Stimulated activated naive CD8-positive, alpha-beta T cell treated with anti-CD3 and anti-CD28 coated beads, Interleukin-15, Interleukin-2, amounts not matched to agents 100 ng/mL and 50 ng/mL, for 24 hours (primary cell): ENCODE data around the gene SLC6A18.

ENCODE experiments used
- H3K27ac Mint-ChIP-seq: one replicate; pipeline ENCODE4 v1.8.0; 2021; ENCODE audit warnings: mild to moderate bottlenecking, mixed read lengths
- H3K27me3 Mint-ChIP-seq: one replicate; pipeline ENCODE4 v1.8.0; 2021; ENCODE audit warnings: mixed read lengths
- H3K36me3 Mint-ChIP-seq: one replicate; pipeline ENCODE4 v1.8.0; 2021; ENCODE audit warnings: low read depth, mixed read lengths
- H3K4me1 Mint-ChIP-seq: one replicate; pipeline ENCODE4 v1.8.0; 2021; ENCODE audit warnings: low read depth, mixed read lengths
- H3K4me3 Mint-ChIP-seq: one replicate; pipeline ENCODE4 v1.8.0; 2021; ENCODE audit warnings: mild to moderate bottlenecking, mixed read lengths
- H3K9me3 Mint-ChIP-seq: one replicate; pipeline ENCODE4 v1.8.0; 2021; ENCODE audit warnings: mixed read lengths

Gene SLC6A18

DNA sequence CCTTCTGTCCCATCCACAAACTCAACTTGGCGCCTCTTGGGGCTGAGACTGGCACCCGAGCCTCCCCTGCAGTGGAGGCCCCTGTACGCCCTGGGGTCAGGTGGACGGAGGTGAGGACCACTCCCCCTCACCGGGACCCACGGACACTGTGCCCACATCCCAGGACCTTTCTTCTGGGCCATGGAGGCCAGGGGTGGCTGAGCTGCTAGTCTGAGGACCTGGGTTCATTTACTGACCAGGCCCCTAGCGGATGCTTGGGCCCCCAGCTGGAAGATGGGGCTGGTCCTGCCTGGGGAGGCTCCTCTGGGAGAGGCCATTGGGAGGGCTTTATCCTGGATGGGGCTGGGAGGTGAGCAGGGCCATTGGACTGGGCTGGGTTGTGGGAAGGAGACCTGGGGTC is 40.7 kb upstream of the SLC6A18 start:
- Mint-ChIP-seq H3K4me3 (no peak overlapping the region), H3K4me1 (no peaks in the 10 kb centered on the region), H3K9me3 (no peaks in the 10 kb centered on the region), H3K27me3 (peaks cover 9% of the 10 kb centered on the region), H3K36me3 (no peaks in the 10 kb centered on the region), H3K27ac (no peak overlapping the region)

DNA sequence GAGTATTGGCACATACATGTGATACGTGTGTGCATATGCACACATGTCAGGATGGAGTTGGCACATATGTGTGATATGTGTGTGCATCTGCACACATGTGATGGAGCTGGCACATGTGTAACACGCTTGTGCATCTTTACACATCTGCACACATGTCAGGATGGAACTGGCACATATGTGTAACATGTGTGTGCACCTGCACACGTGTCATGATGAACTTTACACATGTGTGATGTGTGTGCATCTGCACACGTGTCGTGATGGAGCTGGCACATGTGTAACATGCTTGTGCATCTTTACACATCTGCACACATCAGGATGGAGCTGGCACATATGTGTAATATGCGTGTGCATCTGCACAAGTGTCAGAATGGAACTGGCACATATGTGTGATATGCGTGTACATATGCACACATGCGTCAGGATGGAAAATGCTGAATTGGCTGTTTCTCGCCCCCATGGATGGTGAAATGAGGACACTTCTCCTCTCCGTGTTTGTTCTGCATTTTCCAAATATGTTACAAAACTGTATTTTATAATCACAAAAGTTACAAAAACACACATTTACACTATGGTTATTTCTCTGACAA is 40.0 kb upstream of the SLC6A18 start:
- no peaks in the 10 kb centered on the region for H3K9me3 Mint-ChIP-seq
- no peaks in the 10 kb centered on the region for H3K4me1 Mint-ChIP-seq
- no peaks in the 10 kb centered on the region for H3K36me3 Mint-ChIP-seq
- no peak overlapping the region for H3K4me3 Mint-ChIP-seq
- no peak overlapping the region for H3K27ac Mint-ChIP-seq
- H3K27me3 Mint-ChIP-seq = peaks cover 11% of the 10 kb centered on the region

DNA sequence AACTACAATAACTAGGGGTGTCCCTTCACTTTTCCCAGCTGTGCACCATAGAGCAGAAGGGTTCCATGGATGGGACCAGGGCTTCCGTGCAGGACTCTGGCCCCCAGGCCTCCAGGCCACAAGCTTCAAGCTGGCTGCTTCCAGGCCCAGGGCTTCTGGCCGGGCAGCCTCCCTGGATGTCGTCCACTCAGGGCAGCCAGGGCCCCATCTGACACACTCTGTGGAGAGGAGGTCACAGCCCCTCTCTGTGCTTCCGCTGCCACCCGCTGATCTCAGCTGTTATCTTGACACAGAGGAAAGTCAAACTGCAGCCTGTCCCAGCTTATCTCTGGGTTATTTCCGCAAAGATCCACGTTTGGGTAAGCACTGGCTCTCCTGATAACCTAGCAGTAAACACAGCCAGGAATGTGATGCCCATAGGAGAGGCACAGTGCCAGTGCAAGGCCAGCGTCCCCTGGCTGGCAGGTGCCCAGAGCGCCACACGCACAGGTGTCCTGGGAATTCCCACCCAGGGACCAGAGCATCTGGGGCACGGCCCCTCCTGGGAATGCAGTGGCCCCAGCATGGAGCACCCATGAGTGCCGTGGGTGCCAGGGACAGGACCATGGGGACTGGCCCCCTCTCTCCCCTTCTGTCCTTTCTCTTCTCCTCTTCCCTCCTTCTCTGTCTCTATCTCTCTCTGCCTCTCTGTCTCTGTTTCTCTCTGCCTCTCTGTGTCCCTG is 39.4 kb upstream of the SLC6A18 start:
- no peak overlapping the region for H3K27ac Mint-ChIP-seq
- no peaks in the 10 kb centered on the region for H3K36me3 Mint-ChIP-seq
- H3K9me3 Mint-ChIP-seq = no peaks in the 10 kb centered on the region
- H3K4me3 Mint-ChIP-seq = no peak overlapping the region
- H3K27me3 Mint-ChIP-seq = peaks cover 17% of the 10 kb centered on the region
- no peaks in the 10 kb centered on the region for H3K4me1 Mint-ChIP-seq

DNA sequence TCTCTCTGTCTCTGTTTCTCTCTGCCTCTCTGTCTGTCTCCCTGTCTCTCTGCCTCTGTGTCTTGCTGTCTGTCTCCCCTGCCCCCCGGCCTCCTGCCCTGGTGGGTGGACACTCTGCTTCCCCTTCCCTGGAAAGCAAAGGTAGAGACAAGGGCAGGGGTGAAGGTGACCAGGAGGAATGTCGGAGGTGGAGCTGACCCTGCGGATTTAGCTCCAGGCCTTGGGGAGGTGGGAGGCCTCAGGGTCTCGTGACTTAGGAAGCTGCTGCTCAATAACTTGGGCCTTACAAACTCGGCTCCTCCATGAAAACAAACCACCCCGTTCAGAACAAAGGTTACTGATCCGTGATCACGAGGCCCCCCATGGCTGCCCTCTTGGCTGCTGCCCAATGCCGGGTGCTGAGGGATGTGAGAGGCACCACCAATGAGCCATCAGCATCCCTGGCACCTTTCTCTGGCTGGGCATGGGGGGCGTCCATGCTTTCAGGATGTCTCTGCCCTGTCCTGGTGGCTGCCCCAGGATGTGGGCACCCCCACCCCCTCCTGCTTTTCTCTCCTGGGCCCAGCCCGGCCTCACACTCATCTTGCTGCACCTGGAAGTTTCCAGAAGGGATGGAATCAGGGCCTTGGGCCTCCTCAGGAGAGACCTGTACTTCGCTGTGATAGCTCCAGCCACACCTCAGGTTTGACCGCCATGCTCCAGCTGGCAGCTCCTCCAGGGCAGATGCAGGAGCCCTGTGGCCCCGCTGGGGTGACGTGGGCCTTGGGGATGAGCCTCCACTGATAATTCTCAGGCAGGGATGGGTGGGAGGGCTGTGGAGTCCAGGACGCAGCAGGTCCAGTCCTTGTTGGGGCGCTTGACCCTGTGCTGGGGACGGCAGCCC is 38.6 kb upstream of the SLC6A18 start:
- H3K9me3 Mint-ChIP-seq = no peaks in the 10 kb centered on the region
- no peak overlapping the region for H3K27ac Mint-ChIP-seq
- H3K4me1 Mint-ChIP-seq = no peaks in the 10 kb centered on the region
- H3K4me3 Mint-ChIP-seq = no peak overlapping the region
- peaks cover 20% of the 10 kb centered on the region for H3K27me3 Mint-ChIP-seq
- H3K36me3 Mint-ChIP-seq = no peaks in the 10 kb centered on the region

DNA sequence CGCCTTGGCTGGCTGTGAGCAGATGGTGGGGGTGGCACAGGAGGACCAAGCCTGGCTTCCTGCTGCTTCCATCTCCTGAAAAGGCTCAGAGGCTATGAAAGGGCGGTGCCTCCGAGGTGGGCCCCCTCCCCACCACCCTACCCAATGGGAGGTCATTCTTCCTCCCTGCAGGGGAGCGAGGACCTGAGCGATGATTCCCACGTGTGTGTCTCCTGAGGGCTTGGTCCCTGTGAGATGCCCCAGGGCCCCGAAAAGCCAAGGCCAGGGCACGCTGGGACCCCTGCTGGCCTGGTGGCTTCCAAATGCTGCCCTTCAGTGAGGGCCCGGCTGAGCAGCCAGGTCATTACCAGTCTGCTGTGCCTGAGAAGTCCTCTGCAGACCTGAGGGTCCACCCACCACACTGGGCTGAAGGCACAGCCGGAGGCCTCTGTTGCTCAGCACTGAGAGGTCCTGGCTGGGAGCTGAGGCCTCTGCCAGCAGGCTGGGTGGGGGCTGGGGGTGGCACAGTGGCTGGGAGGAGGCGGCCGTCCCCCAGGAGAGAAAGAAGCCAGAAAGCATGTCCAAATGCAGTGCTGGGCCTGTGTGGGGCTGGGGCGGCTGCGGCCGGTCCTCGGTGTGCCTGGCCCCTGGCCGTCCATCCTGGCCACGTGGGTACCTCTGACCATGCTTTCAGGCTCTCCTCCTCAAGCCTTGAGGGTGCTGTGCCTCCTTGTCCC is 37.8 kb upstream of the SLC6A18 start:
- Mint-ChIP-seq H3K4me3 (no peak overlapping the region), H3K4me1 (no peaks in the 10 kb centered on the region), H3K9me3 (no peaks in the 10 kb centered on the region), H3K27me3 (peaks cover 20% of the 10 kb centered on the region), H3K27ac (no peak overlapping the region), H3K36me3 (no peaks in the 10 kb centered on the region)

DNA sequence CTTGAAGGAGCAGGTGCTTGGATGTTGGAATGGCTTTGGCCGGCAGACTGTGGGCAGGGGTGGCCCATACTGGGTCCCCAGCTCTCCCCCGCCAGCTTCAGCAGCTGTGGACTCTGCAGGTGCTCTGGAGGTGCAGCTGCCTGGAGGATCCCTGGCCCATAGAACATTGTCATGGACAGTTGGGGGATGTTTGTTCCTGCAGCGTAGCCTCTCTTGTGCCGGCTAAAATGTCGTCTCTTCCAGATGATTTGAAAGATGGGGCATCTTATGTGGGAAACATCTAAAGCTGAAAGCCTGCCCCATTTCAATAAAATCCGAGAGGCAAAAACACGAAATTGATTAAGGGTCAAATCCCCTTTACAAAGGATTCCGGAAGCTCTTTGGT is 37.2 kb upstream of the SLC6A18 start:
- Mint-ChIP-seq H3K27me3 (peaks cover 20% of the 10 kb centered on the region), H3K36me3 (no peaks in the 10 kb centered on the region), H3K4me1 (no peaks in the 10 kb centered on the region), H3K4me3 (no peak overlapping the region), H3K9me3 (no peaks in the 10 kb centered on the region), H3K27ac (no peak overlapping the region)

DNA sequence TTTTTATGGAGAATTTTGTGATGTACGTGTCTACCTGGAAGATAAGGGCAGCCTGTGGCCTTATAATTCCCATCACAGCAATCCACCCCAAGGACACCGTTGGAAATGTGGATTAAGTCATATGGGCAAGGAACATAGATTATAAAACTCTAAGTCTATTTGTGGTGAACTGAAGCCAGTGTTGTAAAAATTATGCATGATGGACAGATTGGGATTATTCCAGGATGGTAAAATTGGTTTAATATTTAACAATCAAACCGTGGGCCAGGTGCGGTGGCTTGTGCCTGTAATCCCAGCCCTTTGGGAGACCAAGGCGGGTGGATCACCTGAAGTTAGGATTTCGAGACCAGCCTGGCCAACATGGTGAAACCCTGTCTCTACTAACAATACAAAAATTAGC is 36.7 kb upstream of the SLC6A18 start:
- H3K27ac Mint-ChIP-seq = no peak overlapping the region
- H3K27me3 Mint-ChIP-seq = peaks cover 20% of the 10 kb centered on the region
- no peaks in the 10 kb centered on the region for H3K36me3 Mint-ChIP-seq
- H3K4me1 Mint-ChIP-seq = no peaks in the 10 kb centered on the region
- H3K9me3 Mint-ChIP-seq = no peaks in the 10 kb centered on the region
- H3K4me3 Mint-ChIP-seq = no peak overlapping the region

DNA sequence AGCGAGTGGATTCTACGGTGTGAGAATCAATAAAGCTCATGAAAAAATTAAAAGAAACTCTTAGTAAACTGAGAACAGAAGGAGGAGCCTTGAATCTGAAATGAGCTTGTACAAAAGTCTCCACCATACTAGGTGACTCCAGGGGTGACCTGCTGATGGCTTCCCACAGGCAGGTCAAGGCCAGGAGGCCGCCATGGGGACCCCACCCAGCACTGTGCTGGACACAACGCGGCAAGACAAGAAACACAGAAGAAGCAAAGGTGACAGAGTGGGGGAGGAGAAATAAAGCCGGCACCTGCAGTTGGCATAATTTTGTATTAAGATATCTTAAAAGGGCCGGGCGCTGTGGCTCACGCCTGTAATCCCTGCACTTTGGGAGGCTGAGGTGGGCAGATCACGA is 35.9 kb upstream of the SLC6A18 start:
- Mint-ChIP-seq H3K4me3 (no peak overlapping the region), H3K27ac (no peak overlapping the region), H3K9me3 (no peaks in the 10 kb centered on the region), H3K27me3 (peaks cover 20% of the 10 kb centered on the region), H3K4me1 (no peaks in the 10 kb centered on the region), H3K36me3 (no peaks in the 10 kb centered on the region)

DNA sequence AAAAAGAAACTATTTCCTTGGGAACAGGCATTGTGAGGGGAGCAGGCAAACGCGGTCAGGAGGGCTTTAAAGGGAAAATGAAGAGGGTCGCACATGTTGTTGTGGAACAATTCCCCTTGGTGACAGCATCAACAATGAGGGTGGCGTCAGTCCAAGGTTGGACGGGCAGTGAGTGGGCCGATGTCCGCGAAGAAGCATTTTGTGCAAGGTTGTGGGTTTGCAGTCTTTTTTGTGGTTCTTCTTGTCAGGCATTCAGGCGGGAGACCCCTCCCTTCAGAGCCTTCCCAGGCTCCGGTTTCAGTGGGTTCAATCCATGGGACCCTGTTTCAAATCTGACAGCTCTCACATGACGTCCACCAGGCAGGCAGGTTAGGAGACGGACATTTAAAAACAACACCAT is 34.9 kb upstream of the SLC6A18 start:
- no peaks in the 10 kb centered on the region for H3K9me3 Mint-ChIP-seq
- H3K27me3 Mint-ChIP-seq = peaks cover 23% of the 10 kb centered on the region
- H3K4me1 Mint-ChIP-seq = no peaks in the 10 kb centered on the region
- H3K36me3 Mint-ChIP-seq = no peaks in the 10 kb centered on the region
- no peak overlapping the region for H3K4me3 Mint-ChIP-seq
- no peak overlapping the region for H3K27ac Mint-ChIP-seq

DNA sequence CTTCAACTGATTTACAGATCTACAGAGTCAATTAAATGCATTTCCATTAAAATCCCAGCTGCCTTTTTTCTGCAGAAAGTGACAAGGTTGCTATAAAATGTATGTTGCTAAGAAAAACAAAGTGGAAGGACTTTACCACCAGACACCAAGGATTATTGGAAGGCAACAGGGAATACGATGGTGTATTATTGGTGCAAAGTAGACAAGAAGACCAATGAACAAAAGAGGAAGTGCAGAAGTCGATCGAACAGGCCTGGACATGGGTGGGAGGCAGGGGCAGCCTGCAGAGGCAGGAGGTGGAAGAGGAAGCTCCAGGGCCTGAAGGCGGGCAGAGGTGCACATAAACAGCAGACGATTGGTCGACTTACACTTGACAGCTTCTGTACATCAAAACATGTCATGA is 34.3 kb upstream of the SLC6A18 start:
- Mint-ChIP-seq H3K4me3 (no peak overlapping the region), H3K4me1 (no peaks in the 10 kb centered on the region), H3K9me3 (no peaks in the 10 kb centered on the region), H3K27ac (no peak overlapping the region), H3K27me3 (peaks cover 23% of the 10 kb centered on the region), H3K36me3 (no peaks in the 10 kb centered on the region)

DNA sequence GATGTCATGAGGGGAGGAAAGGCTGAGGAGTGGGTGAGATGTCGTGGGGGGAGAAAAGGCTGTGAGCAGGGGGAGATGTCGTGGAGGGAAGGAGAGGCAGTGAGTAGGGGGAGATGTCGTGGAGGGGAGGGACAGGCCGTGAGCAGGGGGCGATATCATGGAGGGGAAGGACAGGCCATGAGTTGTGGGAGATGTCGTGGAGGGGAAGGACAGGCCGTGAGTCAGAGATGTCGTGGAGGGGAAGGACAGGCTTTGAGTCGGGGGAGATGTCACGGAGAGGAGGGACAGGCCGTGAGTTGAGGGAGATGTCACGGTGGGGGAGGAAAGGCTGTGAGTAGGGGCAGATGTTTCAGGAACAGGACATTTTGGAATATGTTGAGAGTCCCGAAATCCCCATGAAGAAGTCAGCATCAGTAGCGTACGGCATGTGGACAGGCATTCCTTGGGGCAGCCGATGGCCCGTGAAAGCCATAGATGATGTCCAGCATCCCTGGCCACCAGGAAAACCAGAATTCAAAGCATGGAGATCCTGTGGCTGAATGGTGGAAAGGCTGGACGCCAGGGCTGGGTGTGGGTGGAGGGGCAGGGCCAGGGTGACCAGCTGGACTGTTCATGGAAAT is 32.1 kb upstream of the SLC6A18 start:
- Mint-ChIP-seq H3K36me3 (no peaks in the 10 kb centered on the region), H3K9me3 (no peaks in the 10 kb centered on the region)

DNA sequence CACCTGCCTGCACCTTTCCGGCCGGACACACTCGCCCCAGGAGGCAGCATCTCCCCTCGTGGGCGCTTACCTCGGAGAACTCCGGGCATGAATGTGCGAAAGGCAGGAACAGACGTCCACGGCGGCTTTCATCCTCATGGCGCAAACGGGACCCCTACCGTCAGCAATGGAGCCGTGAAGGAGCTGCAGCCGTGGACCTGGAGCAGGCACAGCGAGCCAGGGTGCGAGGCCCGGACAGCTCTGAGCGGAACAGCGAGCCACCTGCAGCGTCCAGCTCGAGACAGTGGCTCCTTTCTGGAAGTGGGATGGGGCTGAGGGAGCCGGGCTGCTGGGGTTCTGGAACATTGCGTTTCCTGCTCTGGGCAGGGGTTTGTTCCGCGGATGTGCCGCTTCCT is 31.6 kb upstream of the SLC6A18 start:
- no peak overlapping the region for H3K27ac Mint-ChIP-seq
- no peaks in the 10 kb centered on the region for H3K36me3 Mint-ChIP-seq
- no peaks in the 10 kb centered on the region for H3K4me1 Mint-ChIP-seq
- no peak overlapping the region for H3K4me3 Mint-ChIP-seq
- no peaks in the 10 kb centered on the region for H3K9me3 Mint-ChIP-seq
- H3K27me3 Mint-ChIP-seq = peaks cover 19% of the 10 kb centered on the region

More for the DNA sequence above, 32.1 kb upstream of the SLC6A18 start:
- Mint-ChIP-seq H3K4me3 (no peak overlapping the region), H3K27ac (no peak overlapping the region), H3K4me1 (no peaks in the 10 kb centered on the region), H3K27me3 (peaks cover 23% of the 10 kb centered on the region)

DNA sequence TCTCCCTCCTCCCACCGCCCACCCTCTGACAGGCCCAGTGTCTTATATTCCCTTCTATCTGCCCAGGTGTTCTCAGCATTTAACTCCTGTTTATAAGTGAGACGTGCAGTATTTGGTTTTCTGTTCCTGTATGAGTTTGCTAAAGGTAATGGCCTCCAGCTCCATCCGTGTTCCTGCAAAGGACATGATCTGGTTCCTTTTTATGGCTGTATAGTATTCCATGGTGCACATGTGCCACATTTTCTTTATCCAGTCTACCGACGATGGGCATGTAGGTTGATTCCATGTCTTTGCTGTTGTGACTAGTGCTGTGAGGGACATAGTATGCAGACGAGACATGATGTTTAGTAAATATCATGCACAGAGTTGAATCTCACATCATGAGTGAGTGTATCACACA is 30.8 kb upstream of the SLC6A18 start:
- H3K9me3 Mint-ChIP-seq = no peaks in the 10 kb centered on the region
- no peaks in the 10 kb centered on the region for H3K36me3 Mint-ChIP-seq
- H3K4me3 Mint-ChIP-seq = no peak overlapping the region
- H3K4me1 Mint-ChIP-seq = no peaks in the 10 kb centered on the region
- H3K27me3 Mint-ChIP-seq = peaks cover 14% of the 10 kb centered on the region
- H3K27ac Mint-ChIP-seq = no peak overlapping the region

DNA sequence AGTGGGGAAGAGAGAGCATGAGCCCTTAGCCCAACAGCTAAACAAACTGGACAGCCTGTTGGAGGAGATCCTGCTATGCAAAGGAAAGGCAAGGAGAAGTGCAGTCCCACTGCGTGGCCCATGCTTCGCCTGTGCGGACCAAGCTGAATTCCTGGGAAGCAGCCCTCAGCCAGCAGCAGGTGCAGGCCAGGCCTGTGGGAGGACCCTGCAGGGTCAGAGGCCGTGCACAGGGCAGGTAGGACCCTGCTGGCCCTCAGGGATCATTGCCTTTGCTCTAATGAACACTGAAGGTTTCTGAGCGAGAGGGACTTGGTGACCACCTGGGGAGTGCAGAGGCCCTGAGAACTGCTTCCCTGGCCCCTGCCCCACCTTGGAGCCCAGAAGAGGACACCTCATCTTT is 29.7 kb upstream of the SLC6A18 start:
- Mint-ChIP-seq H3K27ac (no peak overlapping the region), H3K27me3 (peaks cover 9% of the 10 kb centered on the region)

More for the DNA sequence above, 29.7 kb upstream of the SLC6A18 start:
- Mint-ChIP-seq H3K36me3 (no peaks in the 10 kb centered on the region), H3K9me3 (no peaks in the 10 kb centered on the region), H3K4me3 (no peak overlapping the region), H3K4me1 (no peaks in the 10 kb centered on the region)
